ENCODE results near the gene DUSP9.

The DUSP9 gene

GRCh38 chrX:153621949-153622598 lies 24.9 kb upstream of the DUSP9 start:
- DNase-seq: no peak

GRCh38 chrX:153622661-153623309 lies 24.2 kb upstream of the DUSP9 start:
- no peak for DNase-seq

GRCh38 chrX:153623310-153624029 lies 23.5 kb upstream of the DUSP9 start:
- DNase-seq: no peak

- no peak for DNase-seq
Observed at GRCh38 chrX:153624196-153625091, 22.6 kb upstream of the DUSP9 start.

- DNase-seq: peak in 1 of 56 donors; percentile 11
Observed at GRCh38 chrX:153625271-153626024, 21.6 kb upstream of the DUSP9 start.

DNA sequence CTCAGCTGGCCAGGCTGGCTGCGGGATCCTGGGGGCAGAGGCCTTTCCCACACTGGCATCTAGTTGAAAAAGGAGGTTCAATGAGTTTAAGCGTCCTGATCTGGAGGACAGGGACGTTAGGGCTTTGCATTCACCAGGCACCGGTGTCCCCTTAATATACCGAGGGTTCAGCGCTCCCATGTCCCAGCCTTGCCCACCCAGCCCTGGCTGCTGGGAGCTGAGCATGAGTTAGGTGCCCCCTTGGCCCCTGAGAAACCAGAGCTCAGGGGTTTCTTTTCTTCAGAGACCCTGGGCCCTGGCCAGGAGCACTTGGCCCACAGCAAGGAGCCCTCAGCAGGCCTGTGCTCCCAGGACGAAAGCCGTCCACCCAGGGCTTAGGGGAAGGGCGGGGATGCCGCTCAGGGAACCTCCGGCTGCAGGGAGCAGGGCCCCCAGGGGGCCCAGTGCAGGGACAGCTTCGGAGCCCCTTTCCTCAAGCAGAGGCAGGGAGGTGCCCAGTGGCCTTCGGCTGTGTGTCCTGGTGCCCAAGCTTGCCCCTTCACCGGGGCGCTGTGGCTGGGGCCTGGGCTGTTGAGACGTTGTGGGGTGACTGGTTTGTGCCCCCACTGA lies 20.9 kb upstream of the DUSP9 start:
- no peak for DNase-seq

- DNase-seq: no peak
Observed at GRCh38 chrX:153626863-153627674, 19.9 kb upstream of the DUSP9 start.

GRCh38 chrX:153627675-153628111 lies 19.3 kb upstream of the DUSP9 start:
- peak in 7 of 56 donors; percentile 8 to 32 (median 16) for DNase-seq

- no peak for DNase-seq
Observed at GRCh38 chrX:153628129-153628528, 18.9 kb upstream of the DUSP9 start.

DNA sequence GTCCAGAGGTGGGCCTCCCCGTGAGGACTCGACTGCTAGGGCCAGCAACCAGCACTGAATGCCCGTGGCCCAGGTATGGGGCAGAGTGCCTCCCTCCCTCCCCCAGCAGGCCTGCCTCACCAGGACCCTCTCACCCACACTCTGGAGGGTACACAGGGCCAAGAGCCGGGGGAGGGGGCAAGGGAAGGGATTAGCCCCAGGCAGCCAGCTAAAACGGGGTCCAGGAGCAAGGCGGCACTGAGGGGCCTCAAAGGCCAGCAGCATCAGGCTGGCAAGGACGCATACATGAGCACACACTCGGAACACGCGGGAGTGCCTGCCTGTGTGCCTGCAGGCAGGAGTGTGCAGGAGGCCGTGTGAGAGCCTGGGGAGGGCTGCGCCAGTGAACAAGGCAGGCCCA lies 18.3 kb upstream of the DUSP9 start:
- no peak for DNase-seq

DNA sequence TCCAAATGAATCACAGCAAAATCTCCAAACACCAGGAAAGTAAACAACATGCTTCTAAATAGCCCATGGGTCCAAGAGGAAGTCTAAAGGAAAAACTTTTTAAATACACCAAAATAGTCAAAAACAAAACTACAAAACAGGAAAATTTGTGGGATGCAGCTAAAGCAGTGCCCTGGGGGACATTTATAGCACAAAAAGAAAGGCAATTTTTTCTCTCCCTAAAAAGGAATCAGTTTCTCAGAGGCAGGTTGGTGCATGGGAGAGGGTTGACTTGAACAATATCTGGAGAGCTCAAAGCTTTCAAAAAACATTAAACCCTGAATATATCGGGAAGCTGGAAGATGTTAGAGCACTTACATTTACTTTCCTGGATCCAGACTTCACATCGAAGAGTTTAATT lies 15.7 kb upstream of the DUSP9 start:
- DNase-seq: no peak

DNA sequence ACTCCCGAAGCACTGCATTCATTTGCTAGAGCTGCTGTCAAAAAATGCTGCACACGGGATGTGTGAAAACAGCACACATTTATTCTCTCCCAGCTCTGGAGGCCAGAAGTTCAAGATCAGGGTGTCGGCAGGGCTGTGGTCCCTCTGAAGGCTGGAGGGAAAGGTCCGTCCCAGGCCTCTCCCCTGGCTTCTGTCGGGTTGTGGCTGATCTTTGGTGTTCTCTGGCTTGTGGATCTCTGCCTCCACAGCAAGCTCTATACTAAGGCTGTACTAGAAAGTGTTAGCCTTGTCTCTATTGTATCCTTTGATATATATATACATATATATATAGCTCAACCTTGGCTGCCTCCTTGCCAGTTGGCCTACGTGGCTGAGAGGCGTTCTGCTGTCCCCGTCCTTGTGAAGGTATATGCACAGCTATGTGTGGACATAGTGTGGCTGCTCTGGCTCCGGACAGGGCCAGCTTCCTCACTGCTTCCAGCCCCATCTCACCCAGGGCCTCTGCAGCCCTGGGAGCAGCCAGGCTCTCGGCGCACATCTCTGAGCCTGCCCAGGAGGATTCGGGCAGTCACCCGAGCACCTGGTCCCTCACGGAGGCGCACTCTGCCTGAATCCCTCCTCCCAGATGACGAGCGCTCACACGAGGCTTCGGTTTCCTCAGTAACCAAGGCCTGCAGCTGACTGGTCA lies 15.0 kb upstream of the DUSP9 start:
- DNase-seq: no peak

- no peak for DNase-seq
Observed at GRCh38 chrX:153632595-153632946, 14.4 kb upstream of the DUSP9 start.

DNA sequence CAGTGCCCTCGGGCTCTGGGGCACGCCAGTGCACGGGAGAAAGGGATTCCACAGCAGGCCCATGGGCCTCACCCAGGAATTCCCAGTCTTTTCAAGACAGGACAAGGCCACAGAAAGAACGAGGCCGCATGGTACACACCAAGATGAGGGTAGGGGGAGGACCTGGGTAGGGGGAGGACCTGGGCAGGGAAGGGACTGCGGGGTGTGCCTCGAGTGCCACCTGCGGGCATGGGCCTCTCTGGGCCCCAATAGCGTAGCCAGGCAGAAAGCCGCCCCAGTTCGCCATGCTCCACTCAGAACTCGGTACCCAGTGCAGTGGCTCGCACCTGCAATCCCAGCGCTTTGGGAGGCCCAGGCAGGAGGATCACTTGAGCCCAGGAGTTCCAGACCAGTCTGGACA lies 14.0 kb upstream of the DUSP9 start:
- no peak for DNase-seq

- no peak for DNase-seq
Observed at GRCh38 chrX:153633607-153634180, 13.3 kb upstream of the DUSP9 start.

DNA sequence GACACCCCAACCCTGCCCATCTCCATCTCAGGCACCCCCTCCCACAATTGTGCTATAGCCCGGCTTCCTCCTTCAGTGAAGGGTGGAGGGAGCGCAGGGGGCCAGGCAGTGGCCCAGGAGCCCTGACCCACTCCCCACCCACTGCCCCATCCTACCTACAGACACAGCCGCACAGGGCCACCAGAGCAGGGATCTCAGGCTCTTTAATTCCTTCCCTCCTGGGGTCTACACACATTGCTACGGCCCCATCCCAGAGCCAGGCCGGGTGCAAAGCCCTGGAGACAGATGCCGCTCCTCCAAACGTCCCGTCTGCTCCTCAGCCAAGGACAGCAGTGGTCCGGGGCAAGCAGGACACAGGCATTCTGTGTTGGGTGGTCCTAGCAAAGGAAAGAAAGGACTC lies 12.8 kb upstream of the DUSP9 start:
- no peak for DNase-seq

DNA sequence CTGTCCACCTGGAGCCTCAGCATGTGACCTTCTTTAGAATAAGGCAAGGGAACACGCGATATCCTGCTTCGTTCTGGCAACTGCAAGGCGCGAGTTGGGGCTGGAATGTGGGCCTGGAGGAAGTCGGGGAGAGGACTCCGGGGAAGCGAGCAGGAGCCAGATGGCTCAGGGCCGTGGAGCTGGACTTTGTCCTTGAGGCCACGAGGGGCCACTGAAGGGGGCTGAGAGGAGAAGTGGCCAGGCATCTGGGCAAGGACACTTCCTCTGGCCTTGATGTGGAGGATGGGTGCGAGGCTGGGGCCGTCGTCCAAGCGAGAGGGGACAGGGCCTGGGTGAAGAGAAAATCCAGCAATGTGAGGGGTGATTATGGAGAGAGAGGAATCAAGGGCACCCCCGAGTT lies 12.2 kb upstream of the DUSP9 start:
- DNase-seq: no peak

DNA sequence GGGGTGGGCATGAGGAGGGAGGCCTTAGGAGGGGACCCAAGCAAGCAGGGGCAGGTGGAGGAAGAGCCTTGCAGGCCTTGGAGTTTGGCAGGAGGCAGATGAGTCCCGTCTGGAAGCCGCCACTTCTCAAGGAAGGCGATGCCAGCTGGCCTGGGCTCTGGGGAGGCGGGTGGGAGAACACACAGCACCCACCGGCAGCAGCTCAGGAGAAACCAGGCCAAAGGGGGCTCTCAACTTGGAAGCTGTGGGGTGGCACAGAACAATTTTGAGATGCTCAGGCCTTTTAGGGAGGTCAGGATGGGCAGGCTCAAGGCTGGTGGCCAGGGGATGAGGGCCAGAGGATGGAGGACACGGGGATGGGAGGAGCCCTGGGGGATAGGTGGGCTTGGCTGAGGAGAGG lies 11.6 kb upstream of the DUSP9 start:
- DNase-seq: no peak
